HG03095 (cell line): Measurements from ENCODE around the gene RXRA.

Source experiments
- ATAC-seq: cut with Tn5 transposase; IDR thresholded peaks from one replicate; pipeline ENCODE4 v1.9.1; 2021; ENCODE audit warnings: moderate library complexity; ENCODE audit not compliant: unreplicated experiment

RXRA gene

GRCh38 chr9:134395002-134395517 lies 68.8 kb downstream of the RXRA start:
- no peak for ATAC-seq

- ATAC-seq: no peak
These were observed 69.5 kb downstream of the RXRA start for GRCh38 chr9:134395737-134396257.

- no peak for ATAC-seq
These were observed 70.0 kb downstream of the RXRA start for GRCh38 chr9:134396258-134396742.

DNA sequence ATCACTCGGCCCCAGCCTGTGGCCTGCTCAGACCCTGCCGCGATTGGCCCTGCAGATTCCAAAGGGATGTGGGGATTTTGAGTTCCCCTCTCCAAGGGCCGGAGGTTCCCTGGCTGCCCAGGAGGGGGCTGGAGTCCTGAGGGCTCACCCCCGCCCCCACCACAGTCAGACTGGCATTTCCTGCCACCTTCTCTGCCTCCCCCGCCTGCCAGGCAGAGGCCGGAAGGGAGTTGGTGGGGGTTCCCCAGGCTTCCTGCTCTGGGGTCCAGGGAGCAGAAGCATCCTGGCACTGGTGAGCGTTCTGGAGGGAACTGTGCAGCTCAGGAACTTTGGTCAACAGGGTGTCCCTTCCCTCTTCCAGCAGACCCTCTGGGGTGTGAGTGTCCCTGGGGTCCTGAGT lies 70.6 kb downstream of the RXRA start:
- ATAC-seq: no peak

GRCh38 chr9:134398756-134399155 lies 72.5 kb downstream of the RXRA start:
- ATAC-seq: no peak

DNA sequence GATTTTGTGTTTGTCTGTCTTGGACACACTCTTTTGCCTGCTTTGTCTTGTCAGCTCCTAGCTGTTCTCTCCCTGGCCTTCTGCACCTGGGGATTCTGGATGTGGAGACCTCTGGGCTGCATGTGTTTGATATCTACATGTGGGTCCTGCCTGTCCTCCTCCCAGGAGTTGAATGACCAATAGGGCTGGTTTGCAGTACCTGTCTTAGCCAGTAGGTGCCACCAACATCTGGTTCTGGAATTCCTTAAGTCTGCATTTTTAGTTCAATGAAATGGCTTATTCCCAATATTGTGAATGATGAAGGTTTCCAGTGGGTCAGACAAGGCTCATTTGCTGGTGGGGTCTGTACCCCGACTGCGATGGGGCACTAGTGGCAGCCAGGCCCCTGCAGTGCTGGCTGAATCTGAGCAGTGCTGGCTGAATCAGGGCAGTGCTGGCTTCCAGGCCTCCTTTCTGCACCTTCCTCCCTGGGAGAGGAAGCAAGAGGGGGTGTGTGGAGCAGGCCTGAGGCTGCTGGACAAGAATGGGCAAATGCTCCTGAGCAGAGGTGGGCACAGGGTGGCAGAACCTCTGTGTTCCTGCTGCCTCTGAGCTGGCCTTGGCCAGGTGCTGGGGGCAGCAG lies 73.3 kb downstream of the RXRA start:
- ATAC-seq: no peak

DNA sequence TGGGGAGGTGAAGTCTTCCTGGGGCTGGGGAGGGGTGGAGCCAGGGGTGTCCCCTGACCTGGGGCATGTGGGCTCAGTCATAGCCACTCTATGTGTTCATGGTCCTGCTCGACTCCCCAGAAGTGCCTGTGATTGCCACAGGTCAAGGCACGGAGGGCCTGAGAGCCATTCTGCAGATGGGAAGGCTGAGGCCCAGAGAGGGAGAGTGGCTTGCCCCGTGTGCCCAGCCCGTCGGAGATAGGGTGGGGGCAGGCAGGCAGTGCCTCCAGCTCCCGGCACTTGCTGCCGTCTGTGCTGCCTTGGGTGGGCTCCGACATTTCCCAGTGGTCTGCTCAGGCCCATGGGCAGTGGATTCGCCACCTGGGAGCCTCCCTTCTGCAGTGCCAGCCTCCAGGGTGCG lies 74.0 kb downstream of the RXRA start:
- ATAC-seq: no peak

- no peak for ATAC-seq
These were observed 75.1 kb downstream of the RXRA start for GRCh38 chr9:134401391-134401790.

- ATAC-seq: no peak
These were observed 75.9 kb downstream of the RXRA start for GRCh38 chr9:134402182-134402581.

DNA sequence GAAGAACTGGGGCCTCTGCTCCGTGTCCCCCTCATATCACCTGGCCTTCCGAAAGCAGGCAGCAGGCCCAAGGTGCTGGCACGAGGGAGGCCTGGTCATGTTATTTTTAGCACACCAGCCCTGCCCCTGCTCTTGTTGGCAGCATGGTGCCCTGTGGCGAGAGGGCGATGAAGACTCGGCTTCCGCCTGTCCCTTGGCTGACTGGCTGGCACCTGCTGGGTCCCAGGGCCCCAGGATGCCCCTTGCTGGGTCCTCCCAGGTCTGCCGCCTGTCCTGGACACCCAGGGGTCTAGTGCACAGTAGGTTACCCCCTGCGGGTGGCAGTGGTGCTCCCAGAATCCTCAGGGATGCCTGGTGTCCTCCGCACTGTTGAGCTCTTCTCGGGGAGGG lies 77.0 kb downstream of the RXRA start:
- ATAC-seq: no peak

DNA sequence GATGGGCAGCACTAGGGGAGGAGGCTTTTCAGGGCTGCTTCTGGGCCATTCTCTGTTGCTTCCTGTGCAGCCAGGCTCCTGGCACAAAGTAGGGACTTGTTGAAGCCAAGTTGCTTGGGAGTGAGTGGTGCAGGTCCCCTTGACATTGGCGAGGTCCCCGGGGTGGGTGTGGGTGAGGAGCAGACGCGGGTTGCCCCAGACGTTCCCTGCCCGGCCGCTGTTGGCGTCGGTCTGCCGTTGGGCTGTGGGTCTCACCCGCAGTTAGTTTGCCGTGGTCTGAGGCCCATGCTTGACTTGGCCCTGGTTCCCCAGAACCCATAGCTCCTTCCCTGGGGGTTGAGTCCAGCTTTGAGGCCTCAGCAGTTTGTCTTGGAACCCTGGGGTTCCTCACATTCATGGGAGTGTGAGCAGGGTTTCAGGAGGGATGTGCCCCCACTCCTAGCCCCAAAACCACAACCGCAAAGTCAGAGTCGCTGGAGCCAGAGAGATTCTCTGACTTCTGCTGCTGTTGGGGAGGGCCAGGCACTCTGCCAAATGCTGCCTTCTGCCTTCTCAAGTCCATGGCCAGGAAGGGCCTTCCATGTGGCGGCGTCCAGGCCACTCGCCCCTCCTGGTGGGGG lies 77.5 kb downstream of the RXRA start:
- ATAC-seq: no peak

- ATAC-seq: no peak
These were observed 78.4 kb downstream of the RXRA start for GRCh38 chr9:134404376-134405358.

- ATAC-seq: no peak
These were observed 79.3 kb downstream of the RXRA start for GRCh38 chr9:134405527-134405926.

- ATAC-seq: no peak
These were observed 80.3 kb downstream of the RXRA start for GRCh38 chr9:134406366-134407120.

GRCh38 chr9:134407121-134407779 lies 81.0 kb downstream of the RXRA start:
- peak; percentile 67 for ATAC-seq

DNA sequence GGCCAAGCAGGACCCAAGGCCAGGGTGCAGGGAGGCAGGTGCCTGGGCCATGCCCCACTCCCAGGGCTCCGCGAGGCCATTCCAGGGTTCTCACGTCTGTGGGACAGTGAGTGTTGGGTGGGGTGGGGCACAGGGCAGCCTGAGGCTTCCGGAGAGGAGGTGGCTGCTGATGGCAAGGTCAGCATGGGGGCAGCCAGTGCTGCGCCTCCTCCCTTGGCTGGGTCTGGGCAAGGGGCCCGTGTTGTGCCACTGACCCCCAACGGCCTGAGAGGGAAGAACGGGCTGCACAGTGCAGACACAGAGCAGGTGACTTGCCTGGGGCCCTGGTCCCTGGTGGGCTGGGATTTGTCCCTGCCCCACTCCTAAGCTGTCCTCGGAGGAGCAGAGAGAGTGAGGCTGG lies 82.1 kb downstream of the RXRA start:
- ATAC-seq: no peak

- no peak for ATAC-seq
These were observed 82.9 kb downstream of the RXRA start for GRCh38 chr9:134408939-134409737.

- ATAC-seq: no peak
These were observed 84.0 kb downstream of the RXRA start for GRCh38 chr9:134410071-134410834.
